Fibroblast of pulmonary artery (primary cell): ENCODE data around the gene ZNF14.
"Not testable (repeated sequence)": the region's sequence is repeated elsewhere in the genome, so short reads cannot be mapped to it uniquely, and the experiment has no call there.

Experiments
- DNase-seq: peaks from one replicate; pipeline ENCODE4 v3.0.0-alpha.2; 2010; ENCODE audit warnings: low read depth
- H3K4me3 ChIP-seq: replicated peaks from 2 replicates; pipeline ENCODE4 v1.5.1; 2011; ENCODE audit warnings: low read depth, mild to moderate bottlenecking, control low read depth, low read length, moderate library complexity
- CTCF ChIP-seq: IDR thresholded peaks from 2 replicates; pipeline ENCODE4 v1.5.1; 2011; ENCODE audit warnings: mild to moderate bottlenecking, control low read depth, low read length, inconsistent platforms; ENCODE audit errors: missing control alignments

The ZNF14 gene

GRCh38 chr19:19748249-19748938, 15.5 kb upstream of the ZNF14 start:
- no peak for DNase-seq
- no peak overlapping the region for H3K4me3 ChIP-seq
- TF ChIP-seq CTCF = no peak

- DNase-seq = no peak
- no peak for TF ChIP-seq CTCF
- no peak overlapping the region for H3K4me3 ChIP-seq
Measured at GRCh38 chr19:19747357-19748220, 14.7 kb upstream of the ZNF14 start.

GRCh38 chr19:19746286-19747213, 13.6 kb upstream of the ZNF14 start:
- TF ChIP-seq CTCF = no peak
- H3K4me3 ChIP-seq = no peak overlapping the region
- no peak for DNase-seq

GRCh38 chr19:19745496-19746285, 12.8 kb upstream of the ZNF14 start:
- no peak for TF ChIP-seq CTCF
- H3K4me3 ChIP-seq = no peak overlapping the region
- DNase-seq = no peak

- no peak for TF ChIP-seq CTCF
- no peak for DNase-seq
Measured at GRCh38 chr19:19744641-19745040, 11.7 kb upstream of the ZNF14 start.

GRCh38 chr19:19743921-19744320, 11.0 kb upstream of the ZNF14 start:
- DNase-seq, H3K4me3 ChIP-seq: not testable (repeated sequence)

More at GRCh38 chr19:19744641-19745040, 11.7 kb upstream of the ZNF14 start:
- no peak overlapping the region for H3K4me3 ChIP-seq
